ENCODE results near the gene MAP2.

- TF ChIP-seq, protein P1, sequence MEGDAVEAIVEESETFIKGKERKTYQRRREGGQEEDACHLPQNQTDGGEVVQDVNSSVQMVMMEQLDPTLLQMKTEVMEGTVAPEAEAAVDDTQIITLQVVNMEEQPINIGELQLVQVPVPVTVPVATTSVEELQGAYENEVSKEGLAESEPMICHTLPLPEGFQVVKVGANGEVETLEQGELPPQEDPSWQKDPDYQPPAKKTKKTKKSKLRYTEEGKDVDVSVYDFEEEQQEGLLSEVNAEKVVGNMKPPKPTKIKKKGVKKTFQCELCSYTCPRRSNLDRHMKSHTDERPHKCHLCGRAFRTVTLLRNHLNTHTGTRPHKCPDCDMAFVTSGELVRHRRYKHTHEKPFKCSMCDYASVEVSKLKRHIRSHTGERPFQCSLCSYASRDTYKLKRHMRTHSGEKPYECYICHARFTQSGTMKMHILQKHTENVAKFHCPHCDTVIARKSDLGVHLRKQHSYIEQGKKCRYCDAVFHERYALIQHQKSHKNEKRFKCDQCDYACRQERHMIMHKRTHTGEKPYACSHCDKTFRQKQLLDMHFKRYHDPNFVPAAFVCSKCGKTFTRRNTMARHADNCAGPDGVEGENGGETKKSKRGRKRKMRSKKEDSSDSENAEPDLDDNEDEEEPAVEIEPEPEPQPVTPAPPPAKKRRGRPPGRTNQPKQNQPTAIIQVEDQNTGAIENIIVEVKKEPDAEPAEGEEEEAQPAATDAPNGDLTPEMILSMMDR (IDR thresholded peaks at IDR 0.05; ENCODE audit: low read depth, low read length, missing input control), result no peak
- TF ChIP-seq SP1 (IDR thresholded peaks at IDR 0.05) (no peak), ATF3 (IDR thresholded peaks at IDR 0.05) (no peak), TAF1 (conservative IDR thresholded peaks at IDR 0.05) (no peak), MAX (IDR thresholded peaks at IDR 0.05) (no peak), FOXA1 (IDR thresholded peaks at IDR 0.05) (no peak), JUND (IDR thresholded peaks at IDR 0.05) (no peak), RAD21 (IDR thresholded peaks at IDR 0.05) (no peak), YY1 (IDR thresholded peaks at IDR 0.05) (no peak), EGR1 (IDR thresholded peaks at IDR 0.05; ENCODE audit: low read depth in 2 of 2) (no peak), GABPA (IDR thresholded peaks at IDR 0.05 in 1 of 2, conservative IDR thresholded peaks at IDR 0.05 in 1 of 2) (no peak), REST (IDR thresholded peaks at IDR 0.05) (no peak)
- TF ChIP-seq, protein P2, sequence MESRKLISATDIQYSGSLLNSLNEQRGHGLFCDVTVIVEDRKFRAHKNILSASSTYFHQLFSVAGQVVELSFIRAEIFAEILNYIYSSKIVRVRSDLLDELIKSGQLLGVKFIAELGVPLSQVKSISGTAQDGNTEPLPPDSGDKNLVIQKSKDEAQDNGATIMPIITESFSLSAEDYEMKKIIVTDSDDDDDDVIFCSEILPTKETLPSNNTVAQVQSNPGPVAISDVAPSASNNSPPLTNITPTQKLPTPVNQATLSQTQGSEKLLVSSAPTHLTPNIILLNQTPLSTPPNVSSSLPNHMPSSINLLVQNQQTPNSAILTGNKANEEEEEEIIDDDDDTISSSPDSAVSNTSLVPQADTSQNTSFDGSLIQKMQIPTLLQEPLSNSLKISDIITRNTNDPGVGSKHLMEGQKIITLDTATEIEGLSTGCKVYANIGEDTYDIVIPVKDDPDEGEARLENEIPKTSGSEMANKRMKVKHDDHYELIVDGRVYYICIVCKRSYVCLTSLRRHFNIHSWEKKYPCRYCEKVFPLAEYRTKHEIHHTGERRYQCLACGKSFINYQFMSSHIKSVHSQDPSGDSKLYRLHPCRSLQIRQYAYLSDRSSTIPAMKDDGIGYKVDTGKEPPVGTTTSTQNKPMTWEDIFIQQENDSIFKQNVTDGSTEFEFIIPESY (IDR thresholded peaks at IDR 0.05), result no peak
Observed at GRCh38 chr2:209395229-209395628, 28.6 kb upstream of the MAP2 start.

Measured in liver (tissue), 3 donors.